Measurements from ENCODE around the gene YPEL1.
A peak's percentile ranks its signal among the peaks of the same experiment; 100 is the strongest.

The YPEL1 gene

DNA sequence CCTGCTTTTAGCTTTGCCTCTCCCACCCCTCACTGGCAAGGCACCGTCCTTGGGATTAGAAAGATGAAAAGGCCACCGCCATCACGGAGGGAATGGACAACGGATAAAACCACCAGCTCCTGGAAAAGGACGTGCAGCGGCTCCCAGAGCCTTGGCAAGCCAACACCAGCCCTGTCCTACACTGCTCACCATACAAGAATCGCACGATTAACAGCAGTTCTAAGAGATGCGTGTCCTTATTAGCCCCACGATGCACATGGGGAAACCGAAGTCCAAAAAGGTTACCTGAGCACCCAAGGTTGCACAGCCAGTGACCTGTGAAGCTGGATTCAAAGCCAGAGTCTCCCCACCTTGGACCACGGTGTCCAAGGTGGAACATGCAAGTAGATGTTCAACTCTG, 7.3 kb downstream of the YPEL1 start:
- H3K79me2 ChIP-seq (ENCODE audit: insufficient read depth, low read depth), result no peaks in the 10 kb centered on the region
- no peak overlapping the region for H2AFZ ChIP-seq (ENCODE audit: low read depth)
- no peak overlapping the region for H3K9ac ChIP-seq
- H3K36me3 ChIP-seq (ENCODE audit: insufficient read depth), result no peaks in the 10 kb centered on the region
- no peak overlapping the region for H3K4me2 ChIP-seq
- no peak overlapping the region for H3K4me3 ChIP-seq (IDR thresholded peaks at IDR 0.05; ENCODE audit: insufficient read depth, low read depth, low read length)
- H4K20me1 ChIP-seq (ENCODE audit: insufficient read depth), result no peaks in the 10 kb centered on the region
- H3K27ac ChIP-seq, result no peak overlapping the region
- H3K27me3 ChIP-seq (ENCODE audit: insufficient read depth, low read depth), result no peaks in the 10 kb centered on the region
- peaks cover 13% of the 10 kb centered on the region for H3K4me1 ChIP-seq (ENCODE audit: low read depth, poor library complexity, severe bottlenecking)
- TF ChIP-seq, protein P1, sequence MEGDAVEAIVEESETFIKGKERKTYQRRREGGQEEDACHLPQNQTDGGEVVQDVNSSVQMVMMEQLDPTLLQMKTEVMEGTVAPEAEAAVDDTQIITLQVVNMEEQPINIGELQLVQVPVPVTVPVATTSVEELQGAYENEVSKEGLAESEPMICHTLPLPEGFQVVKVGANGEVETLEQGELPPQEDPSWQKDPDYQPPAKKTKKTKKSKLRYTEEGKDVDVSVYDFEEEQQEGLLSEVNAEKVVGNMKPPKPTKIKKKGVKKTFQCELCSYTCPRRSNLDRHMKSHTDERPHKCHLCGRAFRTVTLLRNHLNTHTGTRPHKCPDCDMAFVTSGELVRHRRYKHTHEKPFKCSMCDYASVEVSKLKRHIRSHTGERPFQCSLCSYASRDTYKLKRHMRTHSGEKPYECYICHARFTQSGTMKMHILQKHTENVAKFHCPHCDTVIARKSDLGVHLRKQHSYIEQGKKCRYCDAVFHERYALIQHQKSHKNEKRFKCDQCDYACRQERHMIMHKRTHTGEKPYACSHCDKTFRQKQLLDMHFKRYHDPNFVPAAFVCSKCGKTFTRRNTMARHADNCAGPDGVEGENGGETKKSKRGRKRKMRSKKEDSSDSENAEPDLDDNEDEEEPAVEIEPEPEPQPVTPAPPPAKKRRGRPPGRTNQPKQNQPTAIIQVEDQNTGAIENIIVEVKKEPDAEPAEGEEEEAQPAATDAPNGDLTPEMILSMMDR (conservative IDR thresholded peaks at IDR 0.05; ENCODE audit: low read depth, low read length), result no peak

DNA sequence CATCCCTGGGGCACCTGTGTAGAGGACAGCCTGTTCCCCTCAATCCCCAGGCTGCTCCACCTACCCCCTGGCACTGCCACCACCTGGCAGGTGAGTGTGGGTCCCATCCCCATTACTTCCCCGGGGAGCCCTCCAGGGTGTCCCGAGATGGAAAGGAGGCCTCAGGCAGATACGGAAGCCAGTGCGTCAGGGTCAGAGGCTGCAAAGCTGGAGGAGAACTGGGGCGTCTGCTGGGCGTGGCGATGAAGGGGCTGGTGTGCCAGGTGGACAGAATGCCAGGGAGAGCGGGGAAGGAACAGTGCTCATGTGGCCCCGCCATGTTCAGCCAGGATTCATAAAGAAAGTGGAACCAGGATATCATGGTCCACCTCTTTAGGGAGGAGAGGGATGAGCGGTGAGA, 7.8 kb downstream of the YPEL1 start:
- Histone ChIP-seq H3K4me1 (ENCODE audit: low read depth, poor library complexity, severe bottlenecking) (peaks cover 13% of the 10 kb centered on the region), H3K79me2 (ENCODE audit: insufficient read depth, low read depth) (no peaks in the 10 kb centered on the region), H3K36me3 (ENCODE audit: insufficient read depth) (no peaks in the 10 kb centered on the region), H3K9ac (no peak overlapping the region), H3K4me3 (IDR thresholded peaks at IDR 0.05; ENCODE audit: insufficient read depth, low read depth, low read length) (no peak overlapping the region), H3K27me3 (ENCODE audit: insufficient read depth, low read depth) (no peaks in the 10 kb centered on the region), H2AFZ (ENCODE audit: low read depth) (no peak overlapping the region), H3K27ac (no peak overlapping the region), H4K20me1 (ENCODE audit: insufficient read depth) (no peaks in the 10 kb centered on the region), H3K4me2 (no peak overlapping the region)
- TF ChIP-seq, protein P1 (conservative IDR thresholded peaks at IDR 0.05; ENCODE audit: low read depth, low read length), result no peak

DNA sequence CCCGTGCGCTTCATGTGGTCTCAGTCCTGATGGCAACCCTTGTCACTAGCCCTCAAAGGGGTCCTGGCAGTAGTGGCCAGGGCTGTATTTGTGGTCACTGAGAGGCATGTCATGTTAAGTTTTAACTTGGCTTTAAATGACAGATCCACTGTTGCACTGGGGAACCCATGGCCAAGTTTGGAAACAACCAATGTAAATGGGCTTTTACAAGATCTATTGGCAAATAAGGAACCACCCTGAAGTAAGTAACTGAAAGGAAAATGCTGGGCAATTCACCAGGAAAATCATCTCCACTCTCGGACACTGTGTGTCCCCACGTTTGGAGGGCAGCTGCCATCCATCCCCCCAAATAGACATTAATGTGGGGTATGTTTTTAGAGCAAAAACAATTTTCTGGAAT, 8.4 kb downstream of the YPEL1 start:
- H3K27ac ChIP-seq, result no peak overlapping the region
- TF ChIP-seq, protein P1 (conservative IDR thresholded peaks at IDR 0.05; ENCODE audit: low read depth, low read length), result no peak
- no peak overlapping the region for H2AFZ ChIP-seq (ENCODE audit: low read depth)
- no peaks in the 10 kb centered on the region for H3K79me2 ChIP-seq (ENCODE audit: insufficient read depth, low read depth)
- H3K4me1 ChIP-seq (ENCODE audit: low read depth, poor library complexity, severe bottlenecking), result peaks cover 13% of the 10 kb centered on the region
- no peaks in the 10 kb centered on the region for H4K20me1 ChIP-seq (ENCODE audit: insufficient read depth)
- H3K27me3 ChIP-seq (ENCODE audit: insufficient read depth, low read depth), result no peaks in the 10 kb centered on the region
- H3K36me3 ChIP-seq (ENCODE audit: insufficient read depth), result no peaks in the 10 kb centered on the region
- H3K4me2 ChIP-seq, result no peak overlapping the region
- no peak overlapping the region for H3K9ac ChIP-seq
- no peak overlapping the region for H3K4me3 ChIP-seq (IDR thresholded peaks at IDR 0.05; ENCODE audit: insufficient read depth, low read depth, low read length)

DNA sequence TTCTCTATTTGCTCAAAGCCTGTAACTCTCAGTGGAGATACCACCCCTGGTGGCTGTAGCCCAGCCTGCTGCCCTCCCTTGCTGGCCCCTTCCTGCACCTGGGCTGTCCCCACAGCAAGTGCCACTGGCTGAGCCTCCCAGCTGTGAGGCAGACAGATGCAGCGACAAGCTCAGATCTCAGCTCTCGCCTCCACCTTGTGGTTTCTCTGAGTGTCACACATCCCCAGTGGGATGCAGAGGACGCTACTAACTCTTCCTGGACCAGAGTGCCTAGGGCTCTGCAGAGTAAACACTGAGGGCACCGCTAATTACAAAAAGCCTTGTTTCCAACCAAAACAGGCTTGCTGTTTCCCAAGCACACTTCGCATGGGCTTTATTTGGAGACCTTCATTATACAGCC, 8.9 kb downstream of the YPEL1 start:
- no peaks in the 10 kb centered on the region for H3K27me3 ChIP-seq (ENCODE audit: insufficient read depth, low read depth)
- peak overlapping the region; percentile 0; the same call in 1 of the 2 replicates for H3K4me2 ChIP-seq
- TF ChIP-seq, protein P1 (conservative IDR thresholded peaks at IDR 0.05; ENCODE audit: low read depth, low read length), result peak; percentile 63
- no peak overlapping the region for H3K27ac ChIP-seq
- H3K4me3 ChIP-seq (IDR thresholded peaks at IDR 0.05; ENCODE audit: insufficient read depth, low read depth, low read length), result no peak overlapping the region
- no peak overlapping the region for H2AFZ ChIP-seq (ENCODE audit: low read depth)
- H3K4me1 ChIP-seq (ENCODE audit: low read depth, poor library complexity, severe bottlenecking), result peaks cover 13% of the 10 kb centered on the region
- no peaks in the 10 kb centered on the region for H3K79me2 ChIP-seq (ENCODE audit: insufficient read depth, low read depth)
- H3K9ac ChIP-seq, result no peak overlapping the region
- H4K20me1 ChIP-seq (ENCODE audit: insufficient read depth), result no peaks in the 10 kb centered on the region
- no peaks in the 10 kb centered on the region for H3K36me3 ChIP-seq (ENCODE audit: insufficient read depth)

Data from KMS-11 (cell line).